Stimulated activated CD8-positive, alpha-beta memory T cell treated with anti-CD3 and anti-CD28 coated beads, Interleukin-4, amount 100 ng/mL, for 48 hours (primary cell): ENCODE results near the gene RUFY3.
"Not testable (repeated sequence)": the region's sequence is repeated elsewhere in the genome, so short reads cannot be mapped to it uniquely, and the experiment has no call there.

ENCODE experiments used
- DNase-seq: peaks from one replicate; pipeline ENCODE4 v3.0.0-alpha.2; 2020

Gene RUFY3

DNA sequence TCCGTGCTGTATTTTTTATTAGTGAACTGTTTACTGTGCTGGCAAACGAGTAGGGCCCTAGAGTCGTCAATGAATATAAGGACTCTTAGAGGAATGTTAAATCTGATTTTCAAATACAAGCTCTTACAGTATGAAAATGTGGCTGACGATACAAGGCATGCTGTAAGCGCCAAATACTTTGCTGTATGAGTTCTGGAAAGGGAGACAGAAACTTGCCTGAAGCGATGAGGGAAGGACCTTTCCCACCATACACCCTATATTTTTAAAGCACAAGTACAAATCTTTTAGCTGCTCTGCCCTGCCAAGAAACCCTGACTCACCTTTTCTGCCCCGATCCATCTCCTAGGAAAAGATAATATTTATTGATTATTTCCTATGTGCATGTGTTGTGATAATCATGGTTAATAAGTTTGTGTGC lies 15.7 kb upstream of the RUFY3 start:
- no peak for DNase-seq

DNA sequence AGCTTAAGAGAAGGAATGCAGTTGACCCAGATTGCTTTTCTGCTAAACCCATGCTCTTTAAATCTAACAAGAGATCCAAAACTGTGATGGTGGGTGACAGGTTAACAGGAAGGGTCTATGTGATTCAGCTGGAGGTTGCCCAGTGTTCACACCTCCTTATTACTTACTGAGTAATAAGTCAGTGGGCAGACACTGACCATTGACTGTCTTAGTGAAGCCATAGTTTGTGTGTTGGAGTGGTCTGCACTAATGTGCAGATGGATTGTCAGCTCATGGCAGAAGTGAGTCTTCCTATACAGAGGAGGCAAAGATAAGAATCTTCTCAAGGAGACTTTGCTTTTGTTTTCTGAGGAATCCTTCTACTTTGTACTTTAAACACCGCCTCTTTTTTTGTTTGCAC lies 15.2 kb upstream of the RUFY3 start:
- DNase-seq: no peak

DNA sequence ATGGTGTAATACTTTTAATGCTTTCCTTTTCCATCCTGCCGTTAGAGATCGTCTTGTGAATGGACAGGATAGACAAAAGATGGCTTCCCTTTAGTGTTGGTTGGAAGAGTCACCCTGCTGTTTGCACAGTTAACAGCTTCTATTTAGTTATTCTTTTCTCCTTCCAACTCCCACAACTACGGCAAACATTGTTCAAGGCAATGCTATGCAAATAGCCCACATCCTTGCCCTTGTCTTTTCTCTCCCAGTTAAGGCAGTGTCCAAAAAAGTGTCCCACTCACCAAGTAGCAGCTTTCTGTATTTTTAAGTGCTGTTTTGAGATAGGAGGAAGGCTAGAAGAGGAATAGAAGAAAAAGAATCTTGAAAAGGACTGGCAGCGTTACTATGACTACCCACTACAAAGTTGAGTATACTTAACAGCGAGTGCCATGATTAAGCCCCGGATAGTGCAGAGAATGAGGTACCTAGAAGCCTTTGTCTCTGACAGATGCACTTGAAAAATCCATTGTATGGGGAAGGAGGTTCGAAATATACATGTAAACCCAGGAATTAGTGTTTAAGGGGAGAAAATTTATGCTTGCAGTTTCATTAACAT lies 12.1 kb upstream of the RUFY3 start:
- DNase-seq: no peak

DNA sequence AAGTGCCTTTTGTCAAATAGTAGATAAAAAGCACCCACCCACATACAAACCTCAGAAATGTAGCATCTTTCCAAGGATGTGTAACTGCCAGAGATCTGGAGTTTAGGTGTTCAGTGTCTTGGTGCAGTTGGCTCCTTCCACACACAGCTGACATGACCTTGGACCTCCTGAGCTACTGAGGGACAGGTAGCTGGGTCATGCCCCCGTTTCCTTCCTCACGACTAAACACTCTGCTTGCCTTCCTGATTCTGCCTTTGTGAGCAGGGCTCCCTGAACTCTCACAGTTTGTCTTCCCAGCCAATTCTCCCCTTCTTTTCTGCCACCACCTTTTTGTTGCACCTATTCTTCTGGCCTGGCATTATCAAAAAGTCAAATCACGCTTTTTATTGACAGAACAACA lies 10.2 kb upstream of the RUFY3 start:
- DNase-seq: no peak

DNA sequence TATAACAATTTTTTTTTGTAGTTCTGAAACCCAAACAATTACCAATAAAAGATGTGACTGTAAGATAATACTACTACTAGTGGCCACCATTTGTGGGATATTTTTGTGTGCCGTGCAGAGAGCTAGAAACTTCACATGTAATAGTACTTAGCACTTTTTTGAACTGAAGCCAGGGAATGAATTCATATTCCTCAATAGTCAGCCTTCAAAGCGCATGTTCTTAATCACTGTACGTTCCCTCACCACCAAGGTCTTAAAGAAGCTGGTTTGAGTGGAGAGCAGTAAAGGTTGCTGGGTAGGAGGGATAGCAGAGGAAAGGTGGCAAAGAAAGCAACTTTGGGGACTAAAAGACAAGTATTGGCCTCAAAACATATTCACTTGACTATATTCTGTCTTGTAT lies 9.6 kb upstream of the RUFY3 start:
- DNase-seq: no peak

DNA sequence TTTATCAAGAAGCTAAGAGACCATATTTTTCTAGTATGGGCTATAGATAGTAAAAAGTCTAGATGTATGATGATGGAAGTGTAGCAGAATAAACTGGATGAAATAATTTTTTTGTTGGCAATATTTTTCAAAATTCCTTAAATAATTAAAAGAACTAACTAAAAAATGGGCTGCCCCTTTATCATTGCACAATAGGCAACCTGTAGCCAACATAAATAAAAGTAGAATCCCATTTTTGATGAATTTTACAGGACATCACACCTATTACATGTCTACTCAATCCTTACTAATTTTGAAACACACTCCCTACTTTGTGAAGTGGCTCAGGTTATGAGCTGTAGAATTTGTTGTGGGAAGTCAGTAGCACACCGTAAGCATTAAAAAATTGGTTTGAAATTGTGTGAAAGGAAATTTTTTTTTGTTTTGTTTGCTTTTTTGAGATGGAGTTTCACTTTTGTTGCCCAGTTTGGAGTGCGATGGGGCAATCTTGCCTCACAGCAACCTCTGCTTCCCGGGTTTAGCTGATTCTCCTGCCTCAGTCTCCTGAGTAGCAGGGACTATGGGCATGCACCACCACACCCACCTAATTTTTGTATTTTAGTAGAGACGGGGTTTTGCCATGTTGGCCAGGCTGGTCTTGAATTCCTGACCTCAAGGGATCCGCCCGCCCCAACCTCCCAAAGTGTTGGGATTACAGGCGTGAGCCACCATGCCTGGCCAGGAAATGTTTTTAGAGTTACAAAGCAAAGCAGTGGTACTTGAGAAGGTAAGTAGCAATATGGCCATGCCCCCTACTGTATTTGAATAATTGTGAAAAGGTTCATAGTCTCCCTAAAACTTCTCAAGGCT lies 8.9 kb upstream of the RUFY3 start:
- no peak for DNase-seq

DNA sequence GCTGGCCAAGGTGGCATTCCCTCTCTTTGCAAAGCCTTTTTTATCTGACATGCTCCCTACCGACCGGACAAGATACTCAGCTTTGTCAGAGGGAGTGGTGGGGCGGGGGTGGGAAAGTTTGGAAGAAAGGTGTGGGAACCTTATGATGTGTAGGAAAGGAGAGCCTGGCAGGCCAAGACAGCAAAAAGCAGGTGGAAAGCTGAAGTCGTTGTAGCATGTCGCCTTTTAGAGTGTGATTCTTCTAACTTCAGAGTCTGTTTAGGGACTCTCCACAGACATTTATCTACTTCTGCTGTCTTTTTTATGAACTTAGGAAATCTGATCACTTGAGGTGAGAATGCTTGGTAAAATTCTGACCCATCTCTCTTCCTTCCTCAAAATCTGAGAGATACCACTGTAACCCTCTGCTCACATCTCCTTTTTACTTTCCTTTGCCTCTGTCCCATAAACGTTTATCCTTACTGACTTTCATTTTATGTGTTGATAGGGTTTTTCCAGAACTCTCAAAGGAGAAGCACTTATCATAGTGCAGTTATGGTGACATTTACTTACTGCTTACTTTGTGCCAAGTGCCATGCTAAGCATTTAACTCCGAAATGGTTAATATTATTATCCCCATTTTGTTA lies 8.2 kb upstream of the RUFY3 start:
- DNase-seq: no peak

DNA sequence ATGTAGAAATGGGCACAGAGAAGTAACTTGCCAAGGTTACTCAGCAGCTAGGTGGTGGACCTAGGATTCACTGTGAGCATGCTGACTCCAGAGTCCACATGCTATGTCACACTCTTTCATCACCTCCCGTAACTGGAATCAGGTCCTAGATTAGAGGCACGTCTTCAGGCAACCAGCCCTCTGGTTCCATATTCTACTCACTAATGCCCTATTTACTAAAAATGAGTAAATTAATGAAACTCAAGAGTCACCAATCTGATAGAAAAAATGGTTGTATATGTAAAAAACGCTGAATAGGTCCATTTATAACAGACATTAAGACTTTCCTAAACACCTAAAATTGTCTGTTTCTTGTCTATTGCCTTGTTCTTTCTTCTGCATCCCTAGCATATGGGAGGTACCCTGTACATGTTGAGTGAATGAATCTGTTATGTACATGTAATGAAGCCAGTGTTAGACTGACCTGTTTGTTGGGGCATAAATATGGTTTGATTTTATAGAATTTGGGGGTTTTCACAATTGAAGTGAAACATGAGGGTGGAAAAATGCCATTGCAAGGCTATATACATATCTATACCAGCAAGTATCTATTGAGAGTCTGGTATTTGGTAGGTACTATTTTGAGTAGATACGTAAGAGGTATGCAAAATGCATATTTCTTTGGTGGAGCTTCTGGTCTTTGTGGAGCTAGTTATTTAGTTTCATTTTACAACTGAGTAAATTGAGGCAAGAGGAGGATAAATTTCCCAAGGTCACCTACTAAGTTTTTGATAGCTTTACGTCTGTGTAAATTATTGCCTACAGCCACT lies 7.5 kb upstream of the RUFY3 start:
- DNase-seq: no peak

DNA sequence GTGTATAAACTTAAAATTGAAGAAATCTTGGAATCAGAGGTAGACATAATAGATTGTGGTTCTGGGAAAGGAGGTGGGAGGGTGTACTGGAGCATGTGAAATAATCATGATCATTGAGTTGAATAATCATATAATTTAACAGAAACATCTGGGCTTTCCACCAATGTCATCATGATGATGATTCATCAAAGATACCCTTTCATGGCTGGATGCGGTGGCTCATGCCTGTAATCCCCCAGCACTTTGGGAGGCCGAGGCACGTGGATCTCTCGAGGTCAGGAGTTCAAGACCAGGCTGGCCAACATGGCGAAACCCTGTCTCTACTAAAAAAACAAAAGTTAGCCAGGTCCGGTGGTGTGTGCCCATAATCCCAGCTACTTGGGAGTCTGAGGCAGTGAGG lies 6.7 kb upstream of the RUFY3 start:
- no peak for DNase-seq

DNA sequence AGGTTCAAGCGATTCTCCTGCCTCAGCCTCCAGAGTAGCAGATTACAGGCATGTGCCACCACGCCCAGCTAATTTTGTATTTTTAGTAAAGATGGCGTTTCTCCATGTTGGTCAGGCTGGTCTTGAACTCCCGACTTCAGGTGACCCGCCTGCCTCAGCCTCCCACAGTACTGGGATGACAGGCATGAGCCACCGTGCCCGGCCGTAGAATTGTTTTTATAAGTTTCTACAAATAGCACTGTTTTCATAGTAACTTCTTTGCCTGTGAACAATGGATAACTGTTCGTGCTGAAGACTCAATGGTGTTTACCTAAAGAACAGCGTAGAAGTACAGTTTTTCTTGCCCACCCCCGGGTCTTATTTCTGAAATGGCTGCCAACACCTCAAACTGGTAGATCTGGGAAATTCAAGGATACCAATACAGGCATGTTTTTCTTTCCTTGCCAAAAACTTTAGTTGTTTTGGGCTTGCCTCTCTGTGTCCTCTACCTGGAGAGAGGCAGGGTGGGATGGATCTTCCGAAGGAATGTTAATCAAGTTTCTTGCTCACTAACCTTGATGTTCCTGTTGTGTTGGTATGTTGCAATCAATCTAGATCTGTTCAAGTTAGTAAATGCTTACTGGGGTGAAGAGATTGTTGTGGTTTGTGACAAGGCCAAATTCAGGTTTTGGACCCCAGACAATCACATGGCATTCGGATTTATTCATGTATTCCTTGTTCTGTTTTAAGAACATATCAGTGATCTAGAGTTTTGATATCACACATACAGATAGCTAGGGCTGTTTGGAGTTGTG lies 2.8 kb upstream of the RUFY3 start:
- DNase-seq: no peak

DNA sequence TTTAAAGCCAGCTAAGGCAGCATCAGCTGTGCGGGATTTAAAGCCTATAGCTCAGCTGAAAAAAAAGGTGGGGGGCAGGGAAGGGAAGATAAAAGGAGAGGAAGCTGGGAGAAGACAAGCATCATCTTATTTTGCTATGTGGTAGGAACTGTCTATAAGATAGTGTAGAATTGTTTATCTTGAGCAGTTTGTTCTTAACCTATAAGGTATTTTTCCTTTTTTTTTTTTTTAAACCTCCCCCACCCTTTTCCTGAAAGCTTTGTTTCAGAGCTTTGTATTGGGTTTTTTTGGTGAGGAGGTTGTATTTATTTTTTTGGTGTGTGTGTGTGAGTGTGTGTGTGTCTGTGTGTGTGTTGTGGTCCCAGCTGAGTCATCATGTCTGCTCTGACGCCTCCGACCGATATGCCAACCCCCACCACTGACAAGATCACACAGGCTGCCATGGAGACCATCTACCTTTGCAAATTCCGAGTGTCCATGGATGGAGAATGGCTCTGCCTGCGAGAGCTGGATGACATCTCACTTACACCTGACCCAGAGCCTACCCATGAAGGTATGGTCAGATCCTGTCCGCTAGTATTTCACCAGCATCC lies 531 bp downstream of the RUFY3 start:
- DNase-seq: peak; percentile 36

DNA sequence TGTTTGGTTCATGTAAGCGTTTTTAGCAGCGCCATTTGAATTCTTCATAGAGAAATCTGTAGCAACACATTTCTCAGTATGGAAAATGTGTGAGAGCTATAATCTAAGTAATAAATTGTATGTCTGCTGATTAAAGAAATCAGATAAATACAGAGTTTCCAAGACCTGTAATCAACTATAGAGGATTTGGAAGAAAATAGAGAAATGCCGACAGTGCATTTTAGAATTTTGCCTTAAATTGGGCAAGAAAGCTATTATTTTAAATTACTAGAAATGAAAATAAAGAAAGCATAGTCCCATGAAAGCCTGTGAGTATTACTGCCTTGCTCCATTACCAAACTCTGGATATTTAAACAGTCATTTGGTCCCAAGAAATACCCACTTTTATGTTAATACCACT lies 2.7 kb downstream of the RUFY3 start:
- DNase-seq: no peak

DNA sequence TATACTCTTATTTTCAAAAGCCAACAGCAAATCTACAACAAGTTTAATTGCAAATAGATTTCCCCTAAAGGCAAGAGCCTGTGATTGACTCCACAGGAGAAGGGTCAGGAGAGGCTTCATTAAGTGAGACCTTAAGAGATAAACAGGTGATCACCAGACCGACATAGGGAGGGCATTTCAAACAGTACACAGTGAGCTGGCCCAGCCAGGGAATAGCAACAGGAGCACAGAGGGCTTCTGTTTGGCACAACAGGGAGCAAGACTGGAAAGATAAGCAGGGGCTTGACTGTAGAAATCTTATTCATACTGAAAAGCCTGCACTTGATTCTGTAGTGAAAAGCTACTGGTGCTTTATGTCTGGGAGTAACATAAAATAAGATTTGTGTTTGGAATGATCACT lies 3.9 kb downstream of the RUFY3 start:
- no peak for DNase-seq

DNA sequence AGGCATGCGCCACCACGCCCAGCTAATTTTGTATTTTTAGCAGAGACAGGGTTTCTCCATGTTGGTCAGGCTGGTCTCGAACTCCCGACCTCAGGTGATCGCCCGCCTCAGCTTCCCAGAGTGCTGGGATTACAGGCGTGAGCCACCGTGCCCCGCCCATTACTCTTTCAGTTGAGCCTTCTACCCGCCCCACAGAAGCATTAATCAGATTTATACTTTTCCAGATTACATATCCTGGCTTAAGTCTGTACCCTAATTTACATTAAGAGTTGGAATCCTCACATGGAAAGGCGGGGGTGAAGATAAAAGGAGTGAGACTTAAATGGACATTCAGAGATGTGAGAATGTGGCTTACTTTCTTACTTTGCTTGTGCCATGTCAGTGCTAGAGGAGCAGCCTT lies 4.8 kb downstream of the RUFY3 start:
- not testable (repeated sequence) for DNase-seq

DNA sequence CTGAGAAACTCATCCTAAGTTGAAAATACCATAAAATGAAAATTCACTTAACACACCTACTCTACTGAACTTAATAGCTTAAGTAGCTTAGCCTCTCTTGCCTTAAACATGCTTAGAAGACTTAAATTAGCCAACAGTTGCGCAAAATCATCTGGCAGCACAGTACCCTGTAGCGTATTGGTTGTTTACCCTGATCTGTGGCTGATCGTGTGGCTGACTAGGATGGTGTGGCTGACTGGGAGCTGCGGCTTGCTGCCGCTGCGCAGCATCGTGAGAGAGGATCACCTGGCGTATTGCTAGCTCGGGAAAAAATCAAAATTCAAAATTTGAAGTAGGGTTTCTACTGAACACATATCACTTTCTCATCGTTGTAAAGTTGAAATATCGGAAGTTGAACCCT lies 6.3 kb downstream of the RUFY3 start:
- DNase-seq: no peak

DNA sequence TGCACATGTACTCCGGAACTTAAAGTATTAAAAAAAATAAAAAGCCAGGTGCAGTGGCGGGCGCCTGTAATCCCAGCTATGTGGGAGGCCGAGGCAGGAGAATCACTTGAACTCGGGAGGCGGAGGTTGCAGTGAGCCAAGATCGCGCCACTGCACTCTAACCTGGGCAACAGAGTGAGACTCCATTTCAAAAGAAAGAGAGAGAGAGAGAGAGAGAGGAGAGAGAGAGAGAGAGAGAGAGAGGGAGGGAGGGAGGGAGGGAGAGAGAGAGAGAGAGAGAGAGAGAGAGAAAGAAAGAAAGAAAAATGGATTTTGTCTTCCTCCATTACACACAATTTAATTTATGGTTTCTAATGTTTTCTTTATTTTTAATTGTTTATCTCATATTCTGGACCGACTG lies 11.1 kb downstream of the RUFY3 start:
- not testable (repeated sequence) for DNase-seq

DNA sequence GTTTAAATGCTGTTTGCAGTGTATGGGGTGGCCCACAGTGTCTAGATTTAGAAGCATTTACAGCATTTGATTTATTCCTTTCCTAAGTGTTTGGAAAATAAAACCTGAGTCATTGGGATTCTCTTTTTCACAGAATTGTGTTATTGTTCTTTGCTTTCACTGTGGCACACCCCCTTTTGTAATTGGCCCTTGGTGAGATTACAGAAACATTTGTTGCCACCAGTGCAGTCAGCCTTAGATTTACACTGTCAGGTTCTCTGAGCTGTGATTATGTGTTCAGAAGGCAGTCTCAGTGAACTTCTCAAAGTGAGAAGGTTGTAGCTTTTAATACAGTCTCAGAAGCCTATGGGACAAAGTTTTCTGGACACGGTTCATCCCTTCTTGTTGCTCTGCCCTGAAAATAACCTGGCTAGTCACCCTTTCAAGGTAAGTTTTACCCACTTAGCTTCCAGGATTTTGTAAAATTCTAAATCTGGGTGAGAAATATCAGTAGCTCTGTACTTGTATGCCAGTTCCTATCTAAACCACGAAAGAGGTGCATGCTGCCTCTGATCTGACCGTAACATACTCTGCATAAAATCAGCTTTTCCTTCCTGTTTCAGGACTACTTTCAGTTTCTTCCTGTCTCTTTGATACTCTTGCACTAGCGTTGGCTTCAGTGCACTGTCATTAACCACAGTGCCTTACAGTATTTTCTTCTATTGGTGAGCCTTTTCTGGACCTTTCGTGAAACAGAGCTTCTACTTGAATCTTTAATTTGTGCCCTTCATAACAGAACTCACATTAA lies 12.6 kb downstream of the RUFY3 start:
- DNase-seq: no peak

DNA sequence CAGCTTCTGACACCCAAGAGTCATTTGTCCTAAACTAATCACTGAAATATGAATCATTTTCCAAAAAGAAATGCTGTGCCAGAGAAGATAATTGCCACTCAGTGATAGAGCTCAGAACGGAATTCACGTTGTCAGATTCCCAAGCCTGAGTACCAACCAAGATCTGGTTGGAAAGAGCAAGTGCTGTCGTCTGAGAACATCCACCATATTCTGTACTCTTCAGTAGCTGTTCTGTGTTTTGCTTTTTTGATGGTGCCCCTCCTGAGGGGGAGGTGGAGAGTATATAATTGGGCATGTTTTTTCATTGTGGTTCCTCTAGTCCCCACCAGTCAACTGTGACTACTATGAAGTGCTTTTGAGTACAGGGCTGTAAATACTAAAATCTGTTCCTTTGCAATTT lies 13.2 kb downstream of the RUFY3 start:
- DNase-seq: no peak

DNA sequence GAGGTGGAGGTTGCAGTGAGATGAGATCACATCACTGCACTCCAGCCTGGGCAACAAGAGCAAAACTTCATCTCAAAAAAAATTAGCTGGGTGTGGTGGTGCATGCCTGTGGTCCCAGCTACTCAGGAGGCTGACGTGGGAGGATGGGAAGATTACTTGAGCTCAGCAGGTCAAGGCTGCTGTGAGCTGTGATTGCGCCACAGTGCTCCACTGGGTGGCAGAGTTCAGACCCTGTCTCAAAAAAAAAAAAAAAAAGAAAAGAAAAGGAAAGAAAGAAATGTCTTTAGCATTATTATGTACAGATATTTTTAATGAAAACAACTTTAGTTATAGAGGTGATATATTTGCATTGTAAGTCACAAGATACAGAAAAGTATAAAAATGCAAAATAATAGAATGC lies 14.2 kb downstream of the RUFY3 start:
- DNase-seq: peak; percentile 45

DNA sequence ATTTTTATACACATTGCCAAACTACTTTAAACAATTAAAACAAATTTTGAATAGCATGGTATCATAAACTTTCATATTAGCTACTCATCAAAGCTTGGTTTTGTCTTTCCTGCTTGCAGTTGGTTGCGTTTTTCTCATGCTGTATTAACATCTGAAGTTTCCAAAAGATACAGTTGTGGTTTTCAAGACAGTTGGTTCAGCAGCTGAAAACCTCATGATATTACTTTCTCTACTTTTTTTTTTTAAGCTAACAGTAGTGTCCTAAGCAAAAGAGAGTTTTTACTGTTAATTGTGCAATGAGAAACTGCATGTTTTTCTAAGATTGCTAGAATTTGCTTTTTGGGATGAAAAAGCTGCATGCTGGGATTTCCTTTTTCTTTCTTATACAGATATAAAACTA lies 15.2 kb downstream of the RUFY3 start:
- DNase-seq: no peak

DNA sequence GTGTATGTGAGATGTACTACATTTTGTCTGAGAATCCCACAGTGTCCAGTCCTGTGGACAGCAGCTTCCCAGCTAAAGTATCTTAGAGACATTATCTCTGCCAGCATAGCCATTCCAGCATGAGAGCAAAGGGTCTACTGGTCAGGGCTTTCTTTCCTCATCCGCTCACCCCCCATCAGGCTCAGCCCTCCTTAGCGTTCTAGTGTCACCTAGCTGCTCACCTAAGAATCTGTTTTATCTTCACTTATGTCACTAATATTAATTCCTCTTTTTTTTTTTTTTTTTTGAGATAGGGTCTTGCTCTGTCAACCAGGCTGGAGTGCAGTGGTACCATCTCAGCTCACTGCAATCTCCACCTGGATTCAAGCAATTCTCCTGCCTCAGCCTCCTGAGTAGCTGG lies 15.6 kb downstream of the RUFY3 start:
- DNase-seq: no peak
